Measurements from ENCODE around the gene FBXW4.

The FBXW4 gene

DNA sequence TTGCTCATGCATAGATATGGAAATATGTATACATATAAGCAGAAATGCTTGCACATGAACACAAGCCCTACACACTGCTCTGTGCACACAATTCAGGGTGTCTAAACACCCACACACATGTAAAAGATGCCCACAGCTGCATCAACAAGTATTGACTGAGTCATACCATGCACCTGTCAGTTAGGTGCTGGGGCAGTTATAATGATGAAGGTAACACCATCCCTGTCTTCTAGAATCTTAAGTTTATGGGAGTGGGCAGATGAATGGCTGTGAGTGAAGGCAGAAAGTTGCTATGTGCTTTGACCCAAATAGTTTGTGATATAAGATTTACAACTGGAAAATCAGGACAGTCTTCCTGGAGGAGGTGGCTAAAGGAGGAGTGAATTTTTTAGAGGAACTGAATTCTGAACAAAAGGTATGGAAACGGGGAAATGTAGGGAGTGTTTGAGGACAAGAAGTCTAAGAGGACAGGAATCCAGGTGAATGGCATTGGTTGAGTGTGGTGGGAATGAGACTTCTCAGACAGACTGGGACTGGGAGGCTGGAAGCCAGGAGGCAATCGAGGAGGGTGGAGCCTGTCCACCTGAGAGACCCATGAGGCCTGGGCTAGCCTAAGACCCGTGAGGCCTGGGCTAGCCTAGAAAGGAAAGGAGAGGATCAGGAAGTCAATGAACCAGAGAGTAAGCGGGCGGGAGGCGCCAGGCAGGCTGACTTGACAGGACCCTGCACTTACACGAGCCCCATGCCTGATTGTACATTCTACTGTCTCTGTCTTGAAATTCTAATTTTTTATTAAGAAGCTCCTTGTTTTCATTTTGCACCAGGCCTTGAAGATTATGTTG, 127.6 kb downstream of the FBXW4 start:
- no peak for DNase-seq (ENCODE audit: low read depth in 2 of 2)

DNA sequence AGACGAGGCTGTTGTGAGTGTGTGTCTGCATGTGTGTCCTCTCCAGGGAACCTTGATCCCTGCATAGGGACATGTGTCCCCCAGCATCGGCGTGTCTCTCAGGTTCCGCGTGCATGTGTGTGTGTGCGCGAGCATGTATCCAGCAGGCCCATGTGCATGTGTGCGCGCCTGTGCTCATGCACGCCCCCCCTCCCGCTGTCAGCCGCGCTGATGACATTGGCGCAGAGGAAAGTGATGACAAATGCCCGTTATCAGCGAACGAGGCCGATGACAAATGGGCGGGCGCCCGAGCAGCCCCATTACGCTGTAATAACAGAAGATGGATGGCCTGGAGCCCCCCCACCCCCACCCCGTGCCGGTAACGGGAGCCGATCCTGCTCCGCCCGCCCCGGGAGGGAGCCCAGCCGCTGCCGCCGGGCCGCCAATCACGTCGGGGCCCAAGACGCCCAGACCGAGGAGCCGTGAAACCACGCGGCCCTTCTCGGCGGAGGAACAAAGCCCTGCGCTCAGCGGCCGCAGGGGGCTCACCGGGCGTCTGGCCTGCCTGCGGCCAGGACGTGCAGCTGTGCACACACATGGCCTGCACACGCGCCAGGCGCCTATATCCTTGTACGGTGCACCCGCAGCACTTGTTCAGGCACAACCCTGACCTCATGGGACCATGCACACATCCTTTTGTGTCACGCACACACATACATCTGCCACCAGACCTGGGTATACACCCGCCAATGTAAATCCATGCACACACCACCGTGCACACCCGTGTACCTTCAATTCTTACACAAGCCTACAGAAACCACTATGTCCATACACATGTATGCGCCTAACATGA, 128.4 kb downstream of the FBXW4 start:
- no peak for DNase-seq (ENCODE audit: low read depth in 2 of 2)

DNA sequence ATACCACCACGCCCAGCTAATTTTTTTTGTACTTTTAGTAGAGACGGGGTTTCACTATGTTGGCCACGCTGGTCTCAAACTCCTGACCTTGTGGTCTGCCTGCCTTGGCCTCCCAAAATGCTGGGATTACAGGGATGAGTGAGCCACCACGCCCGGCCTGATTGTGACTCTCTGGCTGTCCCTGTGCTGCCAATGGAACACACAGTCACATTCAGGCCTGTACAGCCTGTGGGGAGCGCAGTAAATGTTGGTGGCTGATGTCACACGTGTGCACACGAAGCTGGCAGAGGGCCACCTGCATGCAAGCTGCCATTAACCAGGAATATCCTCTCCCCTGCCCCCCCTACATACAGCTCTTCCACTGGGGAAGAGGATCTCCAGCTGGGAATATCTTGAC, 129.0 kb downstream of the FBXW4 start:
- no peak for DNase-seq (ENCODE audit: low read depth in 2 of 2)

DNA sequence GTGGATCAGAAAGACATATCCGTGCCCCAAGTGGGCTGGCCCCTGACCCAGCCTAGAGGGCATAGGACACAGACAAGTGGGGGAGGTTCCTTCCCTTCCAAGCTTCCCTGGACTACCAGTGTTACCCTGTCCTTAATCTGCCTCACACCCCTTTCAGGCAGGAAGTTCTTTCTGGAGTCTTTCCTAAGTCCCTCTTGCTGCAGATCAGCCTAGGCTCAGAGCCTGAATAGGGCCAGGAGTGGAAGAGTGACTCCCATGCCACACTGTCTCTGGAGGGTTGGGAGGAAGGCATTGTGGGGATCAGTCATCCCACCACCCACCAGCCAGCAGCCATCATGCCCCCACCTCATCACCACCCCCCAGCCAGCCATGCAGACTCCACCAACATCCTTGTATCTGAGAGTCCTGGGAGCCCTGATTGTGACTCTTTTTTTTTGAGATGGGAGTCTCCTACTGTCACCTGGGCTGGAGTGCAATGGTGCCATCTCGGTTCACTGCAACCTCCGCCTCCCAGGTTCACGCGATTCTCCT, 129.5 kb downstream of the FBXW4 start:
- no peak for DNase-seq (ENCODE audit: low read depth in 2 of 2)

DNA sequence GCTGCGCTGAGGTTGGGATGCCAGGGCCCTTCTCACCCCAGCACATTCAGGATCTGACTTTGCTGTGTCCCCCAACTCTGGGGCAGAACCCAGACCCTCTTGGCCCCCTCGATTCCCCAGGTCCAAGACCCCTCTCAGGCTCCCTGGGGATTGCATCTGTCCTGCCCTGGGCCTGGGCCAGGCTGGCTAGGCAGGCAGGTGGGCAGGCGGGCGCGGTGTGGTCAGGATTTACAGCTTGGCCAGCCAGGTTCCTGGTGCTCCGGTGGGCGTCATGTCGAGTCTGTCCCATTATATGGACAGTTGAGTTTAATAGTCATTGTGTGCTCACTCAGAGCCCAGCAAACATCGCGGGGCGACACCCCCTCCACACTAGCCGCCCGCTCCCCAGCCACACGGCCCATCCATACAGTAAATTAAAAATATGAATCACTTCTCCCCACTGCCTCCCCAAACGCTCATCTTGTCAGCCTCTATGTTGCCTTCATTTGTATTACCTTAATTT, 130.4 kb downstream of the FBXW4 start:
- DNase-seq (ENCODE audit: low read depth in 2 of 2), result no peak

DNA sequence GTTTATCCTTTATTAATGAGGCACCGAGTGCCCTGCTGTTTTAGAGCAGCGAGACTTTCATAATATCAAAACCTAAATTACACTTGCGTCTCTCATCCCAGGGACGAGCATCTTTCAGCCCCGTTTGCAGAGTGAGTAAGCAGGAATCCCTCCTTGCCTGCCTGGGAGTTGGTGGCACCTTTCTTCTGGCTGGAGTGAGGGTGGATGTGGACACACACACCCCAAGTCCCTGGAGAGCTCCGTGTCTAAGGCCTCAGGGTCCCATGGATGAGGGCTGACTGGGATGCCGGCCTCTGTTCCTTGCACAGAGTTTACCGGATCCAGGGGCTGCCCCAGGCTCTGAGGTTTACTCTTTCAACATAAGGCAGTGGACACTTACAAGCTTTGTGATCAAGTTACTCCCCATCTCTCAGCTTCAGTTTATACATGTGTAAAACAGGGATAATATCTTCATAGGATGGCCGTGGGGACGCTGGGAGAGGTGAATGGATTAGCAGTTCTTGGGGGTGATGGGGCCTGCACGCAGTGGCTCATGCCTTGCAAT, 131.4 kb downstream of the FBXW4 start:
- DNase-seq (ENCODE audit: low read depth in 2 of 2), result no peak

DNA sequence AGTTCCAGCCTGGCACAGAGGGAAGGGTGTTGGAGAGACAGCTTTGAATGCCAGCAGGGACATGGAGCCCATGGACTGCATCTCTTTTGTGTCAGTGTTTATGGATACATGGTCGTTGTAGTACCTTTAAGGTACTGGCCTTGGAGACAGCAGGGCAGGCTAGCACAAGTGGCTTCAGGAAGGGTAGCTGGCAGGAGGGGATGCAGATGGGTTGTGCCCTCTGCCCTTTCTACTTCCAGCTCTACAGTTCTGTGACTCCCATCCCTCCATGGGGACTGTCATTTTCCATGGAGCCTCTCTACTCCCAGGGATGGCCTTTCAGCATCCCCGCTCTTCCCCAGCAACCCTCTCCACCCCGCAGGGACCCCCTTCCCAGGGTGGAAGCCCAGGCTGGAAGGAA, 132.0 kb downstream of the FBXW4 start:
- no peak for DNase-seq (ENCODE audit: low read depth in 2 of 2)

DNA sequence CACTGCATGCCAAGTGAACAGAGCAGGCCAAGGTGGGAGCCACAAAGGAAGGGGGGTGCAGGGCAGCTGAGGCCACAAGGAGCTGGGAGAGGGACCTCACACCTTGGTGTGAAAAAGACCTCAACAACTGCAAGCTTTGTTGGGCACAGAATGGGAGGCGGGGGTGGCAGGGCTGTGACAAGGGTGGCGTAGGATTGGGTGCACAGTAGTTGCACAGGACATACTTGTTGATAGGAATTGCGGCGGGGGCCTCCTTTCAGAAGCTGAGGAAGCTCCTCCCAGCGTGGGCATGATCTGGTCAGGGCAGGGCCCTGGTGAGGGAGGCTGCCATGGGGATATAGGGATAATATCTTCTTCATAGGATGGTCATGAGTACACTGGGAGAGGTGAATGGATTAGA, 132.7 kb downstream of the FBXW4 start:
- no peak for DNase-seq (ENCODE audit: low read depth in 2 of 2)

DNA sequence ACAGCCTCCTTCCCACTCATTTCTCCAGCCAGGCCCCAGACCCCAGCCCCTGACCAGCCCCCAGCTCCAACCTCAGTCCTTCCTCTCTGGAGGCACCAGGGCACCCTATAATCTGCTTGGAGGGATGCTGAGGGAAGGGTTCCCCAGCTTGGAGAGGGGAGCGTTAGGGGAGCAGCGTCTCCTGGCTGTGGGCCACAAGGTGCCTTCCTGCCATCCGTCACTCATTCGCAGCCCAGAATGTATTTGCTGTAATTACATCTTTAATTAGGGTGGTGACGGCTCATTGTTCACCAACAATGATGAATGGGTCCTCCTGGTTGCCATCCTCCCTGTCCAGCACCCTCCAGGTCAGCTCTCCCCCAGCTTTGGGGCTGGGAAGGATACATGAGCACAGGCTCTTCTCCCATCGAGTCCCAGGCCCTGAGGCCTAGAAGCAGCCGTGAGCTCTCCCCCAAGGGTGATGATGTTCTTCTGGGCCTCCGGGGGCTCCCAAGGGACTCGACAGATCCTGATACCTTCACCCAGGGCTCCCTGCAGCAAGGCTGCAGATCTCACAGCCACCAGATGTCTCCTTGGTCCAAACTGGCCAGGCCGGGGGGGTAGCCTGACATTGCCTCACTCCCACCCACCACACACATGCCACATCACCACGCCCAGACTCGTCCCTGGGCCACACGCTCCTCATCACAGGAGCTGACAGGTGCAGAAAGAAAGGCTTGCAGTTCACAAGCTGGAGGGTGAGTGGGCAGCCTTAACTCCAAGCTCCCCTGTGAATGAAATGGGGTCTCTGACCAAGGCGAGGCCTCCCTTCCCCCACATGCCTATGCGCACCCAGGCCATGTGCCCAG, 133.7 kb downstream of the FBXW4 start:
- DNase-seq (ENCODE audit: low read depth in 2 of 2), result no peak

Data from fibroblast of skin of left biceps (primary cell).